ENCODE data around the gene PLCB4. TPM values are rescaled to one million over a fixed set of nuclear protein-coding genes. Genes with fewer than 3 reads are reported as not detected.

Gene PLCB4
- total RNA-seq, 4 donors from 2014 or later: 2.3 to 3.9 (median 3.3) TPM

DNA sequence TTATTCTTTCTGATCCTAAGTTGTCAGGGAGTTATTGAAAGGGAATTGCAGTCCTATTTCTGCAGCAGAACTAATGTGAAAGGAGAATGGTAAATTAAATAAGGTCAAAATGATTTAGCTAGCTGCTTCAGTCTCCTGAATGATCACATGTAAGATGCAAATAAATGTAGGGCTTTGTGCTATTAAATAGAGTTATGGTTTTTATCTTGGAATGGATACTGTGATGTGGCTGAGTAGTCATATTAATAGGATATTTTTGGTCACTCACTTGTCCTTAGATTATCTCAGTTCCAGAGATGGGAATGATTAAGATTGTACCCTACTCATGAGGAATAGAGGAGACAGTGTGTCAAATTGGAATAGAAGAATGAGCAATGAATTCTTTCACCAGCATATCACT, 129.6 kb downstream of the PLCB4 start:
- no peaks in the 10 kb centered on the region for H3K9me3 ChIP-seq
- TF ChIP-seq POLR2A (IDR thresholded peaks at IDR 0.05): no peak
- TF ChIP-seq, protein P1, sequence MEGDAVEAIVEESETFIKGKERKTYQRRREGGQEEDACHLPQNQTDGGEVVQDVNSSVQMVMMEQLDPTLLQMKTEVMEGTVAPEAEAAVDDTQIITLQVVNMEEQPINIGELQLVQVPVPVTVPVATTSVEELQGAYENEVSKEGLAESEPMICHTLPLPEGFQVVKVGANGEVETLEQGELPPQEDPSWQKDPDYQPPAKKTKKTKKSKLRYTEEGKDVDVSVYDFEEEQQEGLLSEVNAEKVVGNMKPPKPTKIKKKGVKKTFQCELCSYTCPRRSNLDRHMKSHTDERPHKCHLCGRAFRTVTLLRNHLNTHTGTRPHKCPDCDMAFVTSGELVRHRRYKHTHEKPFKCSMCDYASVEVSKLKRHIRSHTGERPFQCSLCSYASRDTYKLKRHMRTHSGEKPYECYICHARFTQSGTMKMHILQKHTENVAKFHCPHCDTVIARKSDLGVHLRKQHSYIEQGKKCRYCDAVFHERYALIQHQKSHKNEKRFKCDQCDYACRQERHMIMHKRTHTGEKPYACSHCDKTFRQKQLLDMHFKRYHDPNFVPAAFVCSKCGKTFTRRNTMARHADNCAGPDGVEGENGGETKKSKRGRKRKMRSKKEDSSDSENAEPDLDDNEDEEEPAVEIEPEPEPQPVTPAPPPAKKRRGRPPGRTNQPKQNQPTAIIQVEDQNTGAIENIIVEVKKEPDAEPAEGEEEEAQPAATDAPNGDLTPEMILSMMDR (IDR thresholded peaks at IDR 0.05 in 4 of 5, conservative IDR thresholded peaks at IDR 0.05 in 1 of 5): no peak
- in situ Hi-C loops (cut with MboI; ENCODE audit: low sequenced_read_pairs in 4 of 4) (no loop called here), intact Hi-C loops (cut with DNase I; ENCODE audit: low total_unique reads) (no loop called here)
- no peaks in the 10 kb centered on the region for H3K4me1 ChIP-seq
- no peaks in the 10 kb centered on the region for H3K36me3 ChIP-seq
- no peak overlapping the region for H3K27ac ChIP-seq
- no peaks in the 10 kb centered on the region for H3K27me3 ChIP-seq
- no peak overlapping the region for H3K4me3 ChIP-seq
- ATAC-seq: no peak
- no peak for DNase-seq

DNA sequence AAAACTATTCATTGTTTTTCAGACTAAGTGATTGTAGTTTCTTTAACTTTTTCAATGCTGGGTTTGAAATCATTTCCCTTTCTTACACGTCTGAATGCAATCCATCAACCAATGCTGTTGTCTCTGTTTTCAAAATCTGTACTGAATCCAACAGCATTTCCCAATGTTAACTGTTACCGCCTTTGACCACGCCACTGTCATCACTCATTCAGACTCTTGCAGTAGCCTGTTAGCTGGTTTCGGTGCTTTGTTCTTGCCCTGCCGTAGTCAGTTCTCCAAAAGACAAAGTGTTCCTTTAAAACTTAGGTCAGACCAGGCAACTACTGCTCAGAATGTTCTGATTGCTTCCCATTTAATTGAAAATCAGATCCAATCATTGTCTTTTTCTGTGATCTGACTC, 131.3 kb downstream of the PLCB4 start:
- no peak for TF ChIP-seq POLR2A (IDR thresholded peaks at IDR 0.05)
- TF ChIP-seq, protein P1 (IDR thresholded peaks at IDR 0.05 in 4 of 5, conservative IDR thresholded peaks at IDR 0.05 in 1 of 5): no peak
- in situ Hi-C loops (cut with MboI; ENCODE audit: low sequenced_read_pairs in 4 of 4) (no loop called here), intact Hi-C loops (cut with DNase I; ENCODE audit: low total_unique reads) (no loop called here)
- Histone ChIP-seq H3K27me3 (no peaks in the 10 kb centered on the region), H3K36me3 (no peaks in the 10 kb centered on the region), H3K4me3 (no peak overlapping the region), H3K4me1 (no peaks in the 10 kb centered on the region), H3K9me3 (no peaks in the 10 kb centered on the region), H3K27ac (no peak overlapping the region)
- DNase-seq (no peak), ATAC-seq (no peak)

DNA sequence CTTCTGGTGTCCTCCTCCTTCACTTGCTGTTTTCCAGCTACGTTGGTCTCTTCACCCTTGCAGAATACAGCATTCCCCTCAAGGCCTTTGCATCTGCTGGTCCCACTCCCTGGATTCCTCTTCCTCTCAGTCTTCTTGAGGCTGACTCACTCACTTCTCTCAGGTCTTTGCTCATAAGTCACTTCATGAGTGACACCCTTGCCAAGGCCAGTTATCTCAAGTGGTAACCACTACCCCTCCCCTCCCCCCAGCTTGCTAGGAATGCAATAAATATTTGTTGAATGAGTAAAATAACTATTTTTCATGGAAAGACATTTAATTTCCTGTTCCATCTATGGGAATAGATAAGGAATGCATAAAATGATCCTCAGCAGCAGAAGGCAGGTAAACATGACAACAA, 131.7 kb downstream of the PLCB4 start:
- Histone ChIP-seq H3K4me3 (no peak overlapping the region), H3K9me3 (no peaks in the 10 kb centered on the region), H3K36me3 (no peaks in the 10 kb centered on the region), H3K4me1 (no peaks in the 10 kb centered on the region), H3K27me3 (no peaks in the 10 kb centered on the region), H3K27ac (no peak overlapping the region)
- intact Hi-C loops (cut with DNase I; ENCODE audit: low total_unique reads): no loop called here
- DNase-seq: no peak
- in situ Hi-C loops (cut with MboI; ENCODE audit: low sequenced_read_pairs in 4 of 4): no loop called here
- no peak for ATAC-seq
- TF ChIP-seq POLR2A (IDR thresholded peaks at IDR 0.05): no peak
- TF ChIP-seq, protein P1 (IDR thresholded peaks at IDR 0.05 in 4 of 5, conservative IDR thresholded peaks at IDR 0.05 in 1 of 5): no peak

DNA sequence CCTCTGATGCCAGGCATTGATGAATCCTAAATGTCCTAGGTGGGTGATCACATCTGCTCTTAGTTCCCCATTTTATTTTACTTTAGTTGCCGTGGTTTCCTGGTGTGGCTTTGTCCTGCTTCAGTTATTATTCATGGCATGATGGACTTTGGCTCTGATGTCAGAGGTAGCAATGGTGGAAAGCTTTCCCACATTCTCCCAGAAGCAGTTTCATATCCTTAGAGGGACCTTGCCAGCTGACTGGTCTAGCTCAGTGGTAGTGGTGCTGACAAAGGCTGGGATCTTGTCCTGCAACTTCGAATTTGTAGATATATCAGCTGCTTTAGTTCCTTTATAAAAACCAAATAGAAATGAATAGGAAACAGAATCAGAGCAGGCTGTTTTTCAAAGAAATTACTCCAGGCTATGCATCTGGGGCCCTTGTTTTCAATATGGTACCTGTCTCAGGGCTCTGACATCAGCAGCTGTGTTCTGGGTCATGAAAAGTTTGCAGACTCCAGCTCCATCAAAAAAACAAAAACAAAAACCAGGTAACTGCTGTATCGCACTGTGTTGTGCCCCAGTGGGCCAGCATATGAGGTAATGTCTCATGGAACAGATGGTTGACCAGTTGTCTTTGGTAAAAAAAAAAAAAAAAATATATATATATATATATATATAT, 133.7 kb downstream of the PLCB4 start:
- Histone ChIP-seq H3K9me3 (no peaks in the 10 kb centered on the region), H3K4me1 (no peaks in the 10 kb centered on the region), H3K36me3 (no peaks in the 10 kb centered on the region), H3K27me3 (no peaks in the 10 kb centered on the region), H3K4me3 (no peak overlapping the region), H3K27ac (no peak overlapping the region)
- DNase-seq (no peak), ATAC-seq (no peak)
- intact Hi-C loops (cut with DNase I; ENCODE audit: low total_unique reads): no loop called here
- in situ Hi-C loops (cut with MboI; ENCODE audit: low sequenced_read_pairs in 4 of 4): no loop called here
- no peak for TF ChIP-seq POLR2A (IDR thresholded peaks at IDR 0.05)
- TF ChIP-seq, protein P1 (IDR thresholded peaks at IDR 0.05 in 4 of 5, conservative IDR thresholded peaks at IDR 0.05 in 1 of 5): no peak

DNA sequence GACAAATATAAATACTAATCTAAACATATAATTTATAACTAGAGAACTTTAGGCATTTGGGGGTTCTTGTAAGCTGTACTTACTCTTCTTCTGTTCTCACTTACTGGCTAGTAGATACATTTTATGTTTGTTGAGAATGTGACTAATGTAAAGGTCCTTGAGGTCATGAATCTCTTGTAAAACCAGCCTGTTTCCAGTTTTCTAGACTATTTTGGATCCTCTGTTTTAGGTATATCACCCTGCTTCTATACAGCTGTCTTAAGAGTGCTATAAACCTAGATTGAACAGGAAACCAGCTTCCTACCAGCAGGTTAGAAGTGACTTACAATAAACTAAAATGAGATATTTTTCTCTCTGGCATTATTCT, 134.2 kb downstream of the PLCB4 start:
- no peaks in the 10 kb centered on the region for H3K27me3 ChIP-seq
- intact Hi-C loops (cut with DNase I; ENCODE audit: low total_unique reads) (no loop called here), in situ Hi-C loops (cut with MboI; ENCODE audit: low sequenced_read_pairs in 4 of 4) (no loop called here)
- no peaks in the 10 kb centered on the region for H3K4me1 ChIP-seq
- no peaks in the 10 kb centered on the region for H3K9me3 ChIP-seq
- DNase-seq (no peak), ATAC-seq (no peak)
- no peak overlapping the region for H3K4me3 ChIP-seq
- H3K36me3 ChIP-seq: no peaks in the 10 kb centered on the region
- no peak overlapping the region for H3K27ac ChIP-seq
- TF ChIP-seq POLR2A (IDR thresholded peaks at IDR 0.05): no peak
- TF ChIP-seq, protein P1 (IDR thresholded peaks at IDR 0.05 in 4 of 5, conservative IDR thresholded peaks at IDR 0.05 in 1 of 5): no peak

Measured in gastrocnemius medialis (tissue), 4 donors.